ENCODE results near the gene TUBG2. TPM values are rescaled to one million over a fixed set of nuclear protein-coding genes. Genes with fewer than 3 reads are reported as not detected.

TUBG2 gene
- total RNA-seq, 1 experiment from 2014 or later = 26.7 TPM

- Mint-ChIP-seq H3K27ac (peak overlapping the region; percentile 99), H3K36me3 (no peaks in the 10 kb centered on the region), H3K4me3 (peak overlapping the region; percentile 79), H3K27me3 (ENCODE audit: low read depth) (peaks cover 18% of the 10 kb centered on the region), H3K4me1 (peaks cover 48% of the 10 kb centered on the region), H3K9me3 (no peaks in the 10 kb centered on the region)
- ChIA-PET POLR2A (interaction anchor here (0.8 to 2.5 kb wide), 8 partner anchors 10 to 101 kb away, joined by 3 to 13 read pairs (median 3); partner anchors contain the start of genes PSMC3IP, RETREG3 and TUBG1), CTCF (interaction anchor here (0.6 to 6.5 kb wide), 17 partner anchors 9 to 169 kb away, joined by 3 to 122 read pairs (median 10); partner anchors contain the start of genes BECN1, PSMC3IP, RAMP2 and RETREG3)
- DNase-seq (ENCODE audit: low spot score) (no peak), ATAC-seq (no peak)
- TF ChIP-seq, protein P1, sequence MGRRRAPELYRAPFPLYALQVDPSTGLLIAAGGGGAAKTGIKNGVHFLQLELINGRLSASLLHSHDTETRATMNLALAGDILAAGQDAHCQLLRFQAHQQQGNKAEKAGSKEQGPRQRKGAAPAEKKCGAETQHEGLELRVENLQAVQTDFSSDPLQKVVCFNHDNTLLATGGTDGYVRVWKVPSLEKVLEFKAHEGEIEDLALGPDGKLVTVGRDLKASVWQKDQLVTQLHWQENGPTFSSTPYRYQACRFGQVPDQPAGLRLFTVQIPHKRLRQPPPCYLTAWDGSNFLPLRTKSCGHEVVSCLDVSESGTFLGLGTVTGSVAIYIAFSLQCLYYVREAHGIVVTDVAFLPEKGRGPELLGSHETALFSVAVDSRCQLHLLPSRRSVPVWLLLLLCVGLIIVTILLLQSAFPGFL (CRISPR knock-in tag; IDR thresholded peaks at IDR 0.05; ENCODE audit: borderline replicate concordance) = no peak
- TF ChIP-seq, protein P2, sequence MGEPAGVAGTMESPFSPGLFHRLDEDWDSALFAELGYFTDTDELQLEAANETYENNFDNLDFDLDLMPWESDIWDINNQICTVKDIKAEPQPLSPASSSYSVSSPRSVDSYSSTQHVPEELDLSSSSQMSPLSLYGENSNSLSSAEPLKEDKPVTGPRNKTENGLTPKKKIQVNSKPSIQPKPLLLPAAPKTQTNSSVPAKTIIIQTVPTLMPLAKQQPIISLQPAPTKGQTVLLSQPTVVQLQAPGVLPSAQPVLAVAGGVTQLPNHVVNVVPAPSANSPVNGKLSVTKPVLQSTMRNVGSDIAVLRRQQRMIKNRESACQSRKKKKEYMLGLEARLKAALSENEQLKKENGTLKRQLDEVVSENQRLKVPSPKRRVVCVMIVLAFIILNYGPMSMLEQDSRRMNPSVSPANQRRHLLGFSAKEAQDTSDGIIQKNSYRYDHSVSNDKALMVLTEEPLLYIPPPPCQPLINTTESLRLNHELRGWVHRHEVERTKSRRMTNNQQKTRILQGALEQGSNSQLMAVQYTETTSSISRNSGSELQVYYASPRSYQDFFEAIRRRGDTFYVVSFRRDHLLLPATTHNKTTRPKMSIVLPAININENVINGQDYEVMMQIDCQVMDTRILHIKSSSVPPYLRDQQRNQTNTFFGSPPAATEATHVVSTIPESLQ (CRISPR knock-in tag; IDR thresholded peaks at IDR 0.05) = no peak
- no peak for TF ChIP-seq CTCF (IDR thresholded peaks at IDR 0.05)
- TF ChIP-seq JUN (CRISPR knock-in tag; IDR thresholded peaks at IDR 0.05) = no peak
Measured at GRCh38 chr17:42678951-42679491, 19.9 kb downstream of the TUBG2 start.

DNA sequence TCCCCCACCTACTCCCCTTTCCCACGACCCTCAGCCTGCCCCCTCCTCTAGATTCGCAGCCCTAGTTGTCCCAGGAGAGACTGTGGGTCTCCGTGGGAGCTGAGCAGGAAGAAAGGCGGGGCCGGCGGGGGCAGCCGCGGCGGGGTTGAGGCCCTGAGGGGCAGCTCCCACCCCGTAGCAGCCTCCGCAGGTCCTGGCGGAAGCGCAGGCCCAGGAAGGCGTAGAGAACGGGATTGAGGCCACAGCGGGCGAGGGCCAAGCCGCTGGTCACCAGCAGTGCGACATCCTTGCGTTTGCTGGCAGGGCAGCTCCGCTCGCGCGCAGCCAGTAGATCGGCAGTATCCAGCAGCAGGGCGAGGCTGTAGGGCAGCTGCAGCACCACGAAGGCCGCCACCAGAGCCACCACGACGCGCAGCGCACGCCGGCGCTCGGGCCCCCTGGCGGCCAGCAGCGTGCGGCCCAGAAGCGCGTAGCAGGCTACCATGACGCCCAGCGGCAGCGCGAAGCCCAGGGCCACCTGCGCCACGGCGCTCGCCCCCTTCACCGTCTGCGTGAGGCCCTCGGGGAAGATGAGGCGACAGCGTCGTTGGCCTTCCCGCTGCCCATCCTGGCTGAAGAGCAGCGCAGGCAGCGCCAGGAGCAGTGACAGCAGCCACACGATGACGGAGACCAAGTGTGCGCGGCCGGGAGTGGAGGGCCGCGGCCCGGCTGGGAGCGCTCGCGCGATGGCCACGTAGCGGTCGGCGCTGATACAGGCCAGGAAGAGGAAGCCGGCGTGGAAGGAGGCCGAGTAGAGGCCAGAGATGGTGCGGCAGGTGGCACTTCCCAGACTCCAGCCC lies 20.6 kb downstream of the TUBG2 start:
- Mint-ChIP-seq H3K4me3 (peak overlapping the region; percentile 66), H3K4me1 (peaks cover 41% of the 10 kb centered on the region), H3K36me3 (no peaks in the 10 kb centered on the region), H3K27ac (peak overlapping the region; percentile 86), H3K27me3 (ENCODE audit: low read depth) (peaks cover 22% of the 10 kb centered on the region), H3K9me3 (no peaks in the 10 kb centered on the region)
- peak; percentile 82 for DNase-seq (ENCODE audit: low spot score)
- CTCF ChIA-PET = interaction anchor here (0.6 to 6.5 kb wide), 33 partner anchors 10 to 249 kb away, joined by 3 to 122 read pairs (median 5); partner anchors contain the start of genes BECN1, PSMC3IP, PSME3 and RAMP2
- POLR2A ChIA-PET = interaction anchor here (0.8 to 2.5 kb wide), 8 partner anchors 10 to 102 kb away, joined by 3 to 13 read pairs (median 4); partner anchors contain the start of genes PSMC3IP, RETREG3, TUBG1 and TUBG2
- ATAC-seq = peak; percentile 10
- TF ChIP-seq TEAD1 (CRISPR knock-in tag; IDR thresholded peaks at IDR 0.05) (peak; percentile 98), FOXJ3 (CRISPR knock-in tag; IDR thresholded peaks at IDR 0.05; ENCODE audit: borderline replicate concordance) (no peak), ZNF423 (CRISPR knock-in tag; IDR thresholded peaks at IDR 0.05) (no peak), STAT6 (CRISPR knock-in tag; conservative IDR thresholded peaks at IDR 0.05; ENCODE audit: low read depth) (no peak), ELF4 (CRISPR knock-in tag; IDR thresholded peaks at IDR 0.05; ENCODE audit: low read depth) (peak; percentile 95), ZNF317 (CRISPR knock-in tag; IDR thresholded peaks at IDR 0.05; ENCODE audit: borderline replicate concordance, low read depth) (peak; percentile 77), TEAD4 (CRISPR knock-in tag; IDR thresholded peaks at IDR 0.05) (0 out of 2 replicates have a peak, but pooled peaks have one; percentile 8), EMX1 (CRISPR knock-in tag; IDR thresholded peaks at IDR 0.05) (no peak), RELA (CRISPR knock-in tag; IDR thresholded peaks at IDR 0.05; ENCODE audit: borderline replicate concordance) (peak; percentile 96; the same call in 1 of the 2 replicates), ZNF121 (CRISPR knock-in tag; IDR thresholded peaks at IDR 0.05) (no peak; the same call in 1 of the 2 replicates)
- TF ChIP-seq, protein P3, sequence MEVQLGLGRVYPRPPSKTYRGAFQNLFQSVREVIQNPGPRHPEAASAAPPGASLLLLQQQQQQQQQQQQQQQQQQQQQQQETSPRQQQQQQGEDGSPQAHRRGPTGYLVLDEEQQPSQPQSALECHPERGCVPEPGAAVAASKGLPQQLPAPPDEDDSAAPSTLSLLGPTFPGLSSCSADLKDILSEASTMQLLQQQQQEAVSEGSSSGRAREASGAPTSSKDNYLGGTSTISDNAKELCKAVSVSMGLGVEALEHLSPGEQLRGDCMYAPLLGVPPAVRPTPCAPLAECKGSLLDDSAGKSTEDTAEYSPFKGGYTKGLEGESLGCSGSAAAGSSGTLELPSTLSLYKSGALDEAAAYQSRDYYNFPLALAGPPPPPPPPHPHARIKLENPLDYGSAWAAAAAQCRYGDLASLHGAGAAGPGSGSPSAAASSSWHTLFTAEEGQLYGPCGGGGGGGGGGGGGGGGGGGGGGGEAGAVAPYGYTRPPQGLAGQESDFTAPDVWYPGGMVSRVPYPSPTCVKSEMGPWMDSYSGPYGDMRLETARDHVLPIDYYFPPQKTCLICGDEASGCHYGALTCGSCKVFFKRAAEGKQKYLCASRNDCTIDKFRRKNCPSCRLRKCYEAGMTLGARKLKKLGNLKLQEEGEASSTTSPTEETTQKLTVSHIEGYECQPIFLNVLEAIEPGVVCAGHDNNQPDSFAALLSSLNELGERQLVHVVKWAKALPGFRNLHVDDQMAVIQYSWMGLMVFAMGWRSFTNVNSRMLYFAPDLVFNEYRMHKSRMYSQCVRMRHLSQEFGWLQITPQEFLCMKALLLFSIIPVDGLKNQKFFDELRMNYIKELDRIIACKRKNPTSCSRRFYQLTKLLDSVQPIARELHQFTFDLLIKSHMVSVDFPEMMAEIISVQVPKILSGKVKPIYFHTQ (CRISPR knock-in tag; IDR thresholded peaks at IDR 0.05) = no peak
- TF ChIP-seq, protein P4, sequence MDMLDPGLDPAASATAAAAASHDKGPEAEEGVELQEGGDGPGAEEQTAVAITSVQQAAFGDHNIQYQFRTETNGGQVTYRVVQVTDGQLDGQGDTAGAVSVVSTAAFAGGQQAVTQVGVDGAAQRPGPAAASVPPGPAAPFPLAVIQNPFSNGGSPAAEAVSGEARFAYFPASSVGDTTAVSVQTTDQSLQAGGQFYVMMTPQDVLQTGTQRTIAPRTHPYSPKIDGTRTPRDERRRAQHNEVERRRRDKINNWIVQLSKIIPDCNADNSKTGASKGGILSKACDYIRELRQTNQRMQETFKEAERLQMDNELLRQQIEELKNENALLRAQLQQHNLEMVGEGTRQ (CRISPR knock-in tag; IDR thresholded peaks at IDR 0.05) = no peak
- TF ChIP-seq, protein P5, sequence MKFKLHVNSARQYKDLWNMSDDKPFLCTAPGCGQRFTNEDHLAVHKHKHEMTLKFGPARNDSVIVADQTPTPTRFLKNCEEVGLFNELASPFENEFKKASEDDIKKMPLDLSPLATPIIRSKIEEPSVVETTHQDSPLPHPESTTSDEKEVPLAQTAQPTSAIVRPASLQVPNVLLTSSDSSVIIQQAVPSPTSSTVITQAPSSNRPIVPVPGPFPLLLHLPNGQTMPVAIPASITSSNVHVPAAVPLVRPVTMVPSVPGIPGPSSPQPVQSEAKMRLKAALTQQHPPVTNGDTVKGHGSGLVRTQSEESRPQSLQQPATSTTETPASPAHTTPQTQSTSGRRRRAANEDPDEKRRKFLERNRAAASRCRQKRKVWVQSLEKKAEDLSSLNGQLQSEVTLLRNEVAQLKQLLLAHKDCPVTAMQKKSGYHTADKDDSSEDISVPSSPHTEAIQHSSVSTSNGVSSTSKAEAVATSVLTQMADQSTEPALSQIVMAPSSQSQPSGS (CRISPR knock-in tag; IDR thresholded peaks at IDR 0.05; ENCODE audit: borderline replicate concordance, low read depth) = peak; percentile 69; the same call in 1 of the 2 replicates

All from WTC11 (cell line).